Activated naive CD4-positive, alpha-beta T cell treated with anti-CD3 and anti-CD28 coated beads, Interleukin-2, amount 10 ng/mL, durations not matched to agents 5 hours and 36 hours (primary cell): ENCODE data around the gene XPA. TPM values are rescaled to one million over a fixed set of nuclear protein-coding genes. Genes with fewer than 3 reads are reported as not detected.

Source experiments
- total RNA-seq, 2 experiments: library from RNA; stranded (reverse); gene quantifications; one replicate each; pipeline ENCODE4 v1.2.3, GENCODE V29; 2021

XPA gene
- total RNA-seq, result 10 to 100 TPM; 13.0 to 16.1 TPM

DNA sequence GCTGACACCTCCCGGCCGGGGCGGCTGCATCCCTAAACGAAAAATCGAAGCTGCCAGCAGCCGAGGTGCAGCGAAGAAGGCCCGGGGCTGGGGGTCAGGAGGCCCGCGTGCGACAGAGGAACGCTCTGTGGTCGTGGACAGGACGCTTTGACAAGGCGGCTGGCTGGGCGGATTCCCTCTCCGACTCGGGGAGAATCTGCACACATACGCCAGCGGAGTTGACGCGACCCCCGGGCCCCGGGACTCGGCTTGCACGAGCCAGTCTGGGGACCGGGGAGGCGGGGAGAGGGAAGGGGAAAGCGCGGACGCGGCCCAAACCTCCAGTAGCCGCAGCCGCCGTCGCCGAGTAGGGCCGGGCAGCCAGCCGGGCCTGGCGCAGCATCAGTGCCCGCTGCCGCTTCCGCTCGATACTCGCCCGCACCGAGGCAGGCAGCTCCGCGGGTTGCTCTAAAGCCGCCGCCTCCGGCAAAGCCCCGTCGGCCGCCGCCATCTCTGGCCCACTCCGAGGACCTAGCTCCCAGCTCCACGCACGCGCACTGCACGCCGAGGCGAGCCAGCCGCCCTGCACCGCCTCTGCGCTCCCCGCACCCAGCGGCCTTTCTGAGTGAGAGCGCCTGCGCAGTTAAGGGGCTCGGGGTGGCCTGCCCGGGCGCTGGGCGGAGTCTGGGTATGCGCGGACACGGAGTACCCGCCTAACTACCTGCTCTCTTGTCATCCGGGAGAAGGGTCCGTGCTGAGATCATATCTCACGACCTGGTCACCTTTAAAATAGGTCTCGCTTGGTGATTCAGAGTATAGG, at the start of gene XPA:
XPA (minus strand) TSS at position 538 of the 799 bp plus-strand sequence; CDS start at position 490, 48 bp downstream.

GRCh38 chr9:97632985-97633858, 63.9 kb downstream of the XPA start, which contains the start of the genes NCBP1 and TSTD2:
TSS of gene NCBP1 (plus strand) at chr9:97633821. CDS start at chr9:97633882, 61 bp downstream.
TSS of gene TSTD2 (minus strand) at chr9:97633368. CDS start at chr9:97627562, 5,806 bp downstream.

Other genes starting within 250 kb of the XPA start
- gene TMOD1, start 195.7 kb downstream of the XPA start, total RNA-seq, result under 1 TPM; 0.48 to 0.66 TPM
- 10 to 100 TPM; 15.5 to 16.8 TPM for gene TSTD2, start 64.0 kb downstream of the XPA start, total RNA-seq
- gene NCBP1, start 63.5 kb downstream of the XPA start, total RNA-seq, result 10 to 100 TPM; 39.3 to 43.2 TPM
- under 1 TPM in 1 of 2 experiments, not detected in 1; 0.10 TPM for gene FOXE1, start 155.9 kb upstream of the XPA start, total RNA-seq
- 10 to 100 TPM; 29.2 to 30.2 TPM for gene TRMO, start 225.2 kb upstream of the XPA start, total RNA-seq
- gene HEMGN, start 240.8 kb upstream of the XPA start, total RNA-seq, result 1 to 10 TPM; 2.0 to 2.3 TPM